Tibial artery (tissue), 4 donors: ENCODE results near the gene MYLK.

Experiments
- DNase-seq, 2 donors: peaks; one replicate each; pipeline ENCODE4 v3.0.0-alpha.2; 2019
- H3K27ac ChIP-seq, 2 donors: fragments of 200-600 bp; sonication (generic) in 1 of 2; 1 replicate in 1 of 2; 2 replicates in 1 of 2; pipeline ENCODE4 v1.5.1; 2018 to 2019; ENCODE audit warnings: mild to moderate bottlenecking in 1 of 2
- H3K27me3 ChIP-seq, 2 donors: fragments of 200-600 bp; sonication (generic) in 1 of 2; one replicate each; pipeline versions ENCODE4 v1.5.1 to v1.6.0; 2016 to 2019
- H3K36me3 ChIP-seq, 3 donors: fragments of 200-600 bp; sonication (generic) in 2 of 3; one replicate each; pipeline ENCODE4 v1.5.1; 2016 to 2019; ENCODE audit warnings: mild to moderate bottlenecking in 2 of 3
- H3K4me1 ChIP-seq, 4 donors: fragments of 200-600 bp; sonication (generic) in 2 of 4; 1 replicate in 3 of 4; 2 replicates in 1 of 4; pipeline ENCODE4 v1.5.1; 2016 to 2019
- H3K4me3 ChIP-seq, 2 donors: fragments of 200-600 bp; sonication (generic) in 1 of 2; 1 replicate in 1 of 2; 2 replicates in 1 of 2; pipeline ENCODE4 v1.5.1; 2018 to 2019; ENCODE audit warnings: mild to moderate bottlenecking in 2 of 2
- H3K9me3 ChIP-seq, 3 donors: fragments of 200-600 bp; sonication (generic) in 1 of 3; one replicate each; pipeline ENCODE4 v1.5.1; 2016 to 2019
- intact Hi-C: fragments of 100-400 bp; cut with DNase I; formaldehyde crosslinking; loops from one replicate; pipeline ENCODE4 v1.15.0; 2023; ENCODE audit warnings: low total_unique reads
- TF ChIP-seq, protein P1 (sequence below), 2 experiments: fragments of 200-600 bp in 1 of 2; fragments of 450-650 bp in 1 of 2; IDR thresholded peaks; one replicate each; pipeline ENCODE4 v1.5.1; 2017 to 2019; ENCODE audit warnings: antibody characterized with exemption in 2 of 2, mild to moderate bottlenecking in 1 of 2, moderate library complexity in 1 of 2

The MYLK gene

DNA sequence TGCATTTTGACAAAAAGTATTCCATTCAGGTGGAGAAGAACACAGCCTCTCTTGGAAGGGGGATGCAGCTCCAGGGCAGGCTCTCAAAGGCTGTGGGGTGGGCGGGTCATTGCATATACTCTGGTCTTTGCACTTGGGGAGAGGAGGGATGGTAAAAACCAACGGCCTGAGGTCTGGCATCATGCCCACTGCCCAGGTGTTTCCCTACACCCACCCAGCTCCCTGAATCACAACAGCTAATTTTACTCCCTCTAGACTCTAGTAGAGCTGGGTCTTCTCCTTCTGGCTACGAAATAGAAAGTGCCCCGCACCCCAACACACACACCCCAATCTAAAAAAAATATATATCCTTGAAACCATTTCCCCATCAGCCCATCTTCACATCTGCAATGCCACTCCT lies 1.0 kb downstream of the MYLK start:
- Histone ChIP-seq H3K4me1 (peaks cover 0 to 31% (median 13%) of the 10 kb centered on the region in 4 donors), H3K27ac (peak overlapping the region; percentile 78 to 83), H3K36me3 (no peaks in the 10 kb centered on the region), H3K27me3 (no peaks in the 10 kb centered on the region), H3K4me3 (peak overlapping the region; percentile 73 to 79), H3K9me3 (no peaks in the 10 kb centered on the region)
- intact Hi-C loops = no loop called here
- no peak for DNase-seq
- TF ChIP-seq, protein P1, sequence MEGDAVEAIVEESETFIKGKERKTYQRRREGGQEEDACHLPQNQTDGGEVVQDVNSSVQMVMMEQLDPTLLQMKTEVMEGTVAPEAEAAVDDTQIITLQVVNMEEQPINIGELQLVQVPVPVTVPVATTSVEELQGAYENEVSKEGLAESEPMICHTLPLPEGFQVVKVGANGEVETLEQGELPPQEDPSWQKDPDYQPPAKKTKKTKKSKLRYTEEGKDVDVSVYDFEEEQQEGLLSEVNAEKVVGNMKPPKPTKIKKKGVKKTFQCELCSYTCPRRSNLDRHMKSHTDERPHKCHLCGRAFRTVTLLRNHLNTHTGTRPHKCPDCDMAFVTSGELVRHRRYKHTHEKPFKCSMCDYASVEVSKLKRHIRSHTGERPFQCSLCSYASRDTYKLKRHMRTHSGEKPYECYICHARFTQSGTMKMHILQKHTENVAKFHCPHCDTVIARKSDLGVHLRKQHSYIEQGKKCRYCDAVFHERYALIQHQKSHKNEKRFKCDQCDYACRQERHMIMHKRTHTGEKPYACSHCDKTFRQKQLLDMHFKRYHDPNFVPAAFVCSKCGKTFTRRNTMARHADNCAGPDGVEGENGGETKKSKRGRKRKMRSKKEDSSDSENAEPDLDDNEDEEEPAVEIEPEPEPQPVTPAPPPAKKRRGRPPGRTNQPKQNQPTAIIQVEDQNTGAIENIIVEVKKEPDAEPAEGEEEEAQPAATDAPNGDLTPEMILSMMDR (IDR thresholded peaks at IDR 0.05) = no peak

DNA sequence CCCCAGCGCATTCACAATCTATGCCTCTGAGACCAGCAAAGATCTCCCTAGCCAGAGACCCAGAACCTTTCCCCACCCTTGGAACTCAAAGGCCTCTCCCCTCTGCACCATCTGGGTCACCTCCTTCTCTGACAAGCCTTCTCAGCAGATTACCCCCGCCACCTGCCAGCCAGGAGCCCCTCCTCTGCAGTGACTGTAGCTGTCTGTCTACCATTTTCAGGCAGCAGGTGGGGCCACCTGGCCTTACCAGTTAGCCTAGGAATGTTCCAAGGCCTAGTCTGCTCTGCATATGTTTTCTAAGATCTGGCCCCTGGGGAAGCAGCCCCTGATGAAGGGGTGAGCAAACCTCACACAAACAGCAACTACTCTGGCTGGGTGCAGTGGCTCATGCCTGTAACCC lies 2.4 kb downstream of the MYLK start:
- H3K4me3 ChIP-seq = no peak overlapping the region
- H3K9me3 ChIP-seq = no peaks in the 10 kb centered on the region
- H3K36me3 ChIP-seq = no peaks in the 10 kb centered on the region
- no peak for DNase-seq
- TF ChIP-seq, protein P1 (IDR thresholded peaks at IDR 0.05) = no peak
- peak overlapping the region; percentile 17 to 20 for H3K27ac ChIP-seq
- H3K27me3 ChIP-seq = no peaks in the 10 kb centered on the region
- H3K4me1 ChIP-seq = peaks cover 0 to 35% (median 15%) of the 10 kb centered on the region in 4 donors
- intact Hi-C loops = no loop called here

DNA sequence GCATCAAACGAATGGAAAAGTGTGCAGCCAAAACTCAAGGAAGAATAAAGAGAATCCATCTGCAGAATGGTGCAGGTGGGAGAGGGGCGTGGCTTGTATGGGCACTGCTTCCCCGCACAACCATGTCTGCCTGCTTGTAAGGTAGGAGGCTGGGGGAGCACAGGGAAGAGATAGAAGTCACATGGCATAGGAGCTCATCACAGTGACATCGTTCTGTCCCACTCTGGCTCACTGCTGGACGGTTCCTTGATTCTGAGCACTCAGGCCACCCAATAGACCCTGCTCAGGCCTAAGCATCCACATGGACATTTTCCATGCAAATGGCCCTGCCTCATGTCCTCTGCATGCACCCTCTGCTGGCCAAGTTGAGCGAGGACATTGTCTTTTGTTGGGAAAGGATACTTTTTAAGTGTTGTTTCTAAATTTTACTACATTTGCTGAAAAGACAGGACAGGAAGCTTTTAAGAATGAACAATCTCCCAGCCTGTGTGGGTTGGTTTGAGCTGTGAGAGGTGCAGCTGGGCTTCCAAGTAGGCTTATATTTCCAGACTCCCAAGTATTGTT lies 3.1 kb downstream of the MYLK start:
- Histone ChIP-seq H3K9me3 (no peaks in the 10 kb centered on the region), H3K4me1 (peaks cover 0 to 35% (median 15%) of the 10 kb centered on the region in 4 donors), H3K4me3 (no peak overlapping the region), H3K27me3 (no peaks in the 10 kb centered on the region), H3K36me3 (no peaks in the 10 kb centered on the region), H3K27ac (peak overlapping the region; percentile 17 to 20)
- intact Hi-C loops = no loop called here
- no peak for DNase-seq
- TF ChIP-seq, protein P1 (IDR thresholded peaks at IDR 0.05) = peak; percentile 22 to 36

DNA sequence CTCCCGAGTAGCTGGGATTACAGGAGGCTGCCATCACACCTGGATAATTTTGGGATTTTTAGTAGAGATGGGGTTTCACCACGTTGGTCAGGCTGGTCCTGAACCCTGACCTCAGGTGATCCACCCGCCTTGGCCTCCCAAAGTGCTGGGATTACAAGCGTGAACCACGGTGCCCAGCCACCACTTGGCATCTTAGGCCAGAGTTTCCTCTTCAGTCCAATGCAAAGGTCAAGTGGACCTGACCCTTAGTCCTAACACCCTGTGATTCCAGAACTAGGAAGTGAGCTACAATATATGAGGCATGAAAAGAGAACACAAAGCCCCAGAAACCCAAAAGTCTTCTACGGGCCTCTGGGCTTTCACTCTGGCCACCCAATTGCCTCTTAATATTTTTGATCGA lies 5.3 kb downstream of the MYLK start:
- Histone ChIP-seq H3K4me3 (no peak overlapping the region), H3K27me3 (no peaks in the 10 kb centered on the region), H3K9me3 (no peaks in the 10 kb centered on the region), H3K36me3 (no peaks in the 10 kb centered on the region), H3K27ac (no peak overlapping the region), H3K4me1 (peaks cover 0 to 35% (median 14%) of the 10 kb centered on the region in 4 donors)
- intact Hi-C loops = no loop called here
- no peak for DNase-seq
- TF ChIP-seq, protein P1 (IDR thresholded peaks at IDR 0.05) = no peak

DNA sequence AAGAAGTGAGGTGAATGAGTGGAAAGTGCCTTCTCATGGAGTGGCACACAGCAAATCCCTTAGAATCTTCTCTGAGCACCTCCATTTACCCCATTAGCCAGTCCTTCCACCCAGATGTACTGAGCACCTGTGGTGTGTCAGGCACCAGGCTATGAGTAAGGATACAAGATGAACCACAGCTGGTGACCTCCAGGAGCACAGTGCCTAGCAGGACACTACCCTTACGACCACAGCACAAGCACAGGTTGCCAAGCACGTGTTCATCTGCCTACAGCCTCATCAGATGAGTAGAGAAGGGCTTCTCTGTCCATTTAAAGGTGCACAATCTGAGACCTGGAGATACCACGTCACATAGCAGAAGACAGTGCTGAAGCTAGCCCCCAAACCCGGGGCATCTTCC lies 6.2 kb downstream of the MYLK start:
- TF ChIP-seq, protein P1 (IDR thresholded peaks at IDR 0.05) = no peak
- H3K4me1 ChIP-seq = peaks cover 0 to 28% (median 11%) of the 10 kb centered on the region in 4 donors
- intact Hi-C loops = no loop called here
- H3K27ac ChIP-seq = no peak overlapping the region
- H3K9me3 ChIP-seq = no peaks in the 10 kb centered on the region
- H3K36me3 ChIP-seq = no peaks in the 10 kb centered on the region
- H3K4me3 ChIP-seq = no peak overlapping the region
- no peaks in the 10 kb centered on the region for H3K27me3 ChIP-seq
- DNase-seq = no peak

DNA sequence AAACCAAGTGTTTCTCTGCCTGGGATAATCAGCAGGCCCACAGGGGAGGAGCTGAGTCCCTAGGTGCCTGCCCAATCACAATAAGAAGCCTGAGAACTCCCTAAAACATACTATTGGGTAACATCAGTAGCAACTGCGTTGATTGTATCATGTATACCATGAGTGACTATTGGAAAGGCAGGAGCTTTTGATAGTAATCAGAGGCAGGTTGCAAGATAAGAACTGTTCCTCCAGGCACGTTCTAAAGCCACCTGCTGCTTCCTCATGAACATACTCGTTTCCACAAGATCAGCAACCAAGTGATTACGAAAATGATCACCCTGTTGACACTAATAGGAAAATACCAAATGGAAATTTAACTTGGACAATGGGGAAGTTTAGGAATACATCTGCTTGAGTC lies 6.7 kb downstream of the MYLK start:
- peak overlapping the region; percentile 26 to 29 for H3K27ac ChIP-seq
- TF ChIP-seq, protein P1 (IDR thresholded peaks at IDR 0.05) = no peak

More for the DNA sequence above, 6.7 kb downstream of the MYLK start:
- intact Hi-C loops = no loop called here
- Histone ChIP-seq H3K9me3 (no peaks in the 10 kb centered on the region), H3K27me3 (no peaks in the 10 kb centered on the region), H3K4me1 (peaks cover 0 to 23% (median 8%) of the 10 kb centered on the region in 4 donors), H3K4me3 (no peak overlapping the region), H3K36me3 (no peaks in the 10 kb centered on the region)
- DNase-seq = no peak
